GM13976 (cell line): Measurements from ENCODE around the gene KCNK4.

Experiments
- DNase-seq: peaks from one replicate; pipeline ENCODE4 v3.0.0; 2012; ENCODE audit warnings: low spot score
- CTCF ChIP-seq: IDR thresholded peaks from 2 replicates; pipeline ENCODE4 v1.5.1; 2012; ENCODE audit warnings: borderline replicate concordance, mild to moderate bottlenecking; ENCODE audit not compliant: insufficient read depth; ENCODE audit errors: extremely low read depth, missing control alignments, control extremely low read depth
- in situ Hi-C: fragments of 300-500 bp; cut with MboI; formaldehyde crosslinking; loops from one replicate; pipeline ENCODE4 v1.12.0; 2022; ENCODE audit warnings: low sequenced_read_pairs, mixed read lengths, inconsistent platforms; ENCODE audit not compliant: unreplicated experiment

KCNK4 gene

GRCh38 chr11:64298966-64299846, 8.1 kb downstream of the KCNK4 start:
- DNase-seq = no peak
- TF ChIP-seq CTCF = no peak
- in situ Hi-C loops = loop anchor here (25.0 kb wide), 1 partner anchor 312 kb away; the partner anchor contains the start of gene OTUB1

- no peak for DNase-seq
- TF ChIP-seq CTCF = no peak
- in situ Hi-C loops = loop anchor here (25.0 kb wide), 1 partner anchor 313 kb away; the partner anchor contains the start of gene OTUB1
These were observed 8.9 kb downstream of the KCNK4 start, which contains the start of gene CATSPERZ for GRCh38 chr11:64299847-64300648. Gene CATSPERZ (plus strand): TSS chr11:64300358. CDS start chr11:64300411, 53 bp downstream.

GRCh38 chr11:64303109-64304031, 12.3 kb downstream of the KCNK4 start:
- no peak for TF ChIP-seq CTCF
- in situ Hi-C loops = no loop called here
- no peak for DNase-seq

- no peak for DNase-seq
- in situ Hi-C loops = no loop called here
- no peak for TF ChIP-seq CTCF
These were observed 12.9 kb downstream of the KCNK4 start for GRCh38 chr11:64304032-64304315.

GRCh38 chr11:64304316-64305072, 13.4 kb downstream of the KCNK4 start:
- peak; percentile 88 for DNase-seq
- in situ Hi-C loops = no loop called here
- TF ChIP-seq CTCF = peak; percentile 88
